ENCODE measurements around the gene CTNNA3. TPM values are rescaled to one million over a fixed set of nuclear protein-coding genes. Genes with fewer than 3 reads are reported as not detected.

Gene CTNNA3
- total RNA-seq, 4 donors from 2014 or later = 14.3 to 49.5 (median 24.2) TPM

DNA sequence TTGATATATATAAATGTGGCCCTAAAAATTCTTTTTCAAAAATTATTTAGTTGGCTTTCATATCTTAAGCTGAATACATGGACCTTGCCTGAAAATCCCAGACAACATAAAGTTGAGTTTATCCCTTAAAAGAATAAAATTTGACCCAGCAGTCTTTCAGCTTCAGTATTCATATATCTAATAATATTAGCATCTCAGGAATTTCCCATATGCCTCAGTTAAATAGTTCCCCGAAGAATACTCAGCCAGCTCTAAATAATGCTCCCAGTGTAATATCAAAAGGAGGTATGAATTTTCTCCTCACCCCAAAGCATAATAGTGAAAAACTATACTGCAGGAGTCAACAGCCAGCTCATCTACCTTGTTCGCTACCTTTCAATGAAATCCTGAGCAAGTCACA lies 145.9 kb downstream of the CTNNA3 start:
- H3K4me1 ChIP-seq = no peaks in the 10 kb centered on the region
- no peak overlapping the region for H3K27ac ChIP-seq
- no peaks in the 10 kb centered on the region for H3K36me3 ChIP-seq
- H3K4me3 ChIP-seq = no peak overlapping the region
- intact Hi-C loops (cut with DNase I; ENCODE audit: low total_unique reads) (no loop called here), in situ Hi-C loops (cut with MboI; ENCODE audit: low sequenced_read_pairs in 4 of 4) (no loop called here)
- no peaks in the 10 kb centered on the region for H3K27me3 ChIP-seq
- no peak for ATAC-seq
- TF ChIP-seq POLR2A (IDR thresholded peaks at IDR 0.05) = no peak
- TF ChIP-seq, protein P1, sequence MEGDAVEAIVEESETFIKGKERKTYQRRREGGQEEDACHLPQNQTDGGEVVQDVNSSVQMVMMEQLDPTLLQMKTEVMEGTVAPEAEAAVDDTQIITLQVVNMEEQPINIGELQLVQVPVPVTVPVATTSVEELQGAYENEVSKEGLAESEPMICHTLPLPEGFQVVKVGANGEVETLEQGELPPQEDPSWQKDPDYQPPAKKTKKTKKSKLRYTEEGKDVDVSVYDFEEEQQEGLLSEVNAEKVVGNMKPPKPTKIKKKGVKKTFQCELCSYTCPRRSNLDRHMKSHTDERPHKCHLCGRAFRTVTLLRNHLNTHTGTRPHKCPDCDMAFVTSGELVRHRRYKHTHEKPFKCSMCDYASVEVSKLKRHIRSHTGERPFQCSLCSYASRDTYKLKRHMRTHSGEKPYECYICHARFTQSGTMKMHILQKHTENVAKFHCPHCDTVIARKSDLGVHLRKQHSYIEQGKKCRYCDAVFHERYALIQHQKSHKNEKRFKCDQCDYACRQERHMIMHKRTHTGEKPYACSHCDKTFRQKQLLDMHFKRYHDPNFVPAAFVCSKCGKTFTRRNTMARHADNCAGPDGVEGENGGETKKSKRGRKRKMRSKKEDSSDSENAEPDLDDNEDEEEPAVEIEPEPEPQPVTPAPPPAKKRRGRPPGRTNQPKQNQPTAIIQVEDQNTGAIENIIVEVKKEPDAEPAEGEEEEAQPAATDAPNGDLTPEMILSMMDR (IDR thresholded peaks at IDR 0.05 in 4 of 5, conservative IDR thresholded peaks at IDR 0.05 in 1 of 5) = no peak
- DNase-seq = no peak
- no peaks in the 10 kb centered on the region for H3K9me3 ChIP-seq

DNA sequence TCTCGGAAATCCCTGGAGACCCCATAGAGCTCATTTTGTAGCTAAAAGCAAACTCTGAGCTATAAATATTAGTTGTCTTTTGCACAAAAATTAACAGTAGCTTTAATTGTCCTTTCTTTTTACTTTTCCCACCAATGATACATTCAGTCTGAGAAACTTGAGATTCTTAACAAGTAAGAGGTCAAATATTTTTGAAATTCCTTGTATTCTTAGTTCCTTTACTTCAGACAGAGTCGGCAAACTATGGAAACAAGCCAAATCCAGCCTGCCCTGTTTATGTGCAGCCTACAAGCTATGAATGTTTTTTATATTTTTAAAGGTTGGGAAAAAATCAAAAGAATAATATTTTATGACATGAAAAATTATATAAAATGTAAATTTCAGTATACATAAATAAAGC lies 146.6 kb downstream of the CTNNA3 start:
- no peak for DNase-seq
- no peak overlapping the region for H3K27ac ChIP-seq
- in situ Hi-C loops (cut with MboI; ENCODE audit: low sequenced_read_pairs in 4 of 4) = no loop called here
- intact Hi-C loops (cut with DNase I; ENCODE audit: low total_unique reads) = no loop called here
- TF ChIP-seq, protein P1 (IDR thresholded peaks at IDR 0.05 in 4 of 5, conservative IDR thresholded peaks at IDR 0.05 in 1 of 5) = no peak
- no peak for TF ChIP-seq POLR2A (IDR thresholded peaks at IDR 0.05)
- H3K9me3 ChIP-seq = no peaks in the 10 kb centered on the region
- no peak for ATAC-seq
- H3K4me1 ChIP-seq = no peaks in the 10 kb centered on the region
- peak overlapping the region in 2 of 4 donors; percentile 15 to 21 for H3K4me3 ChIP-seq
- H3K36me3 ChIP-seq = no peaks in the 10 kb centered on the region
- no peaks in the 10 kb centered on the region for H3K27me3 ChIP-seq

DNA sequence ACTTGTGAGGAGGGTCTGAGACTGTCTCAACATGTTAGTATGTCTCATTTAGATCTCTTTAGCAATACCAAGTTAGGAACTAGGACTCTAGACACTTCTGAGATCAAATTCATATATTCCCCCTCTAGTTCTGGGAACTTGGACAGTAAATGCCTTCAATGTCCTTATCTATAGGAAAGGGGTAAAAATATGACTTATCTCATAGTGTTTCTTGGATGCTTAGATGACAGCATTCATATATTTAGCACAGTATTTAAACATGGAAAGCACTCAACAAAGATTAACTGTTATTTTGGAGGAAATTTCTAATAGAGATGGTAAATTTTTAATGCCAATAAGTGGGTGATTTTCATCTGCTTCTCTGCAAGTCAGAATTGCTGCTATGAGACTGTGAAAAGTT lies 154.6 kb downstream of the CTNNA3 start:
- H3K27ac ChIP-seq = no peak overlapping the region
- H3K27me3 ChIP-seq = no peaks in the 10 kb centered on the region
- no peak overlapping the region for H3K4me3 ChIP-seq
- in situ Hi-C loops (cut with MboI; ENCODE audit: low sequenced_read_pairs in 4 of 4) (no loop called here), intact Hi-C loops (cut with DNase I; ENCODE audit: low total_unique reads) (no loop called here)
- H3K36me3 ChIP-seq = no peaks in the 10 kb centered on the region
- peaks cover 11 to 13% of the 10 kb centered on the region in 2 donors for H3K4me1 ChIP-seq
- no peak for ATAC-seq
- DNase-seq = no peak
- no peaks in the 10 kb centered on the region for H3K9me3 ChIP-seq
- no peak for TF ChIP-seq POLR2A (IDR thresholded peaks at IDR 0.05)
- TF ChIP-seq, protein P1 (IDR thresholded peaks at IDR 0.05 in 4 of 5, conservative IDR thresholded peaks at IDR 0.05 in 1 of 5) = no peak

DNA sequence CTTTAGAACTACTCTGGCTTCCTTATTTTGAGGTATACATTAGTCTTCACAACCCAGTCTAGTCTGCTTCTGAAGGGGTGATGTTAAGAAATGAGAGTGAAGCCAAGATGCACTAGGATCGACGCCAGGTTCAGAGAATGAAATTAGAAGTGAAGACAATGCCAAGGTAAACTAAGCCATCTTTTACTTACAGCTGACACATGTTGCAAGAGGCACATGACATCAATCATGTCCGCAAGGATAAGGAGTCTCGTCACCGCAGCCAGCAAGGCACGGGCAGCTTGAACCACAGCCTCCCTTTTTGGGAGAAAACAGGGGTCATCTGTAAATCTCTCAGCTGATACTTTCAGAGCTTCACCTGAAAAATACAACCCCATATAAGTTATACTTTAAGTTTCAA lies 156.7 kb downstream of the CTNNA3 start:
- Histone ChIP-seq H3K27ac (peak overlapping the region in 2 of 4 donors; percentile 36 to 39), H3K36me3 (no peaks in the 10 kb centered on the region), H3K27me3 (no peaks in the 10 kb centered on the region), H3K9me3 (no peaks in the 10 kb centered on the region), H3K4me3 (peak overlapping the region in 2 of 4 donors; percentile 12 to 36), H3K4me1 (peaks cover 11 to 13% of the 10 kb centered on the region in 2 donors)
- in situ Hi-C loops (cut with MboI; ENCODE audit: low sequenced_read_pairs in 4 of 4) (no loop called here), intact Hi-C loops (cut with DNase I; ENCODE audit: low total_unique reads) (no loop called here)
- ATAC-seq = peak; percentile 93 to 97
- no peak for TF ChIP-seq POLR2A (IDR thresholded peaks at IDR 0.05)
- TF ChIP-seq, protein P1 (IDR thresholded peaks at IDR 0.05 in 4 of 5, conservative IDR thresholded peaks at IDR 0.05 in 1 of 5) = no peak
- peak; percentile 53 to 58 for DNase-seq

DNA sequence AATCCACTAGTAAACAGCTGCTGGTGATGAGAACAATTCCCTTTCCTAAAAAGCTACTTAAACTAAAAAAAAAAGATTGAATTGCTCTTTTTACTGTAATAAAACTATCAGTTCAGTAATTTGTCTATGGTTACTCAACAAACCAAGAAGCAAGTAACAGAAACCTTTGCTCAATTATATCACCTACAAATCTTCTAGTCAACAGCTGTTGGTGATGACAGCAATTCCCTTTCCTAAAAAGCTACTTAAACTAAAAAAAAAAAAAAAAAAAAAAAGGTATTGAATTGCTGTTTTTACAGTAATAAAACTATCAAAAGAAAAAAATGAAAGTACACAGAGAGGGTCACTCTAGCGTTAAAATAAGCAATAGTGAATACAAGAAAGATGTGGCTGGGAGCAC lies 158.1 kb downstream of the CTNNA3 start:
- H3K27me3 ChIP-seq = no peaks in the 10 kb centered on the region
- TF ChIP-seq, protein P1 (IDR thresholded peaks at IDR 0.05 in 4 of 5, conservative IDR thresholded peaks at IDR 0.05 in 1 of 5) = no peak
- no peak for TF ChIP-seq POLR2A (IDR thresholded peaks at IDR 0.05)
- H3K4me1 ChIP-seq = peaks cover 11 to 13% of the 10 kb centered on the region in 2 donors
- ATAC-seq = no peak
- H3K9me3 ChIP-seq = no peaks in the 10 kb centered on the region
- H3K4me3 ChIP-seq = no peak overlapping the region
- H3K27ac ChIP-seq = no peak overlapping the region
- intact Hi-C loops (cut with DNase I; ENCODE audit: low total_unique reads) = no loop called here
- in situ Hi-C loops (cut with MboI; ENCODE audit: low sequenced_read_pairs in 4 of 4) = no loop called here
- no peaks in the 10 kb centered on the region for H3K36me3 ChIP-seq
- DNase-seq = no peak
